Adrenal gland (tissue), 12 donors: ENCODE results near the gene CFLAR. TPM values are rescaled to one million over a fixed set of nuclear protein-coding genes. Genes with fewer than 3 reads are reported as not detected.

Source experiments
- DNase-seq, 7 donors: peaks; one replicate each; pipeline ENCODE4 v3.0.0-alpha.2; 2019 to 2020
- H3K27ac ChIP-seq, 5 donors: fragments of 200-600 bp; sonication (generic) in 4 of 5; 1 replicate in 3 of 5; 2 replicates in 2 of 5; pipeline versions ENCODE4 v1.5.1 to v1.8.0; 2016 to 2020; ENCODE audit warnings: mild to moderate bottlenecking in 1 of 5
- H3K27me3 ChIP-seq: fragments of 200-600 bp; 2 replicates; pipeline ENCODE4 v1.8.0; 2021
- H3K36me3 ChIP-seq, 2 donors: fragments of 200-600 bp; replicated peaks in 1 of 2; 1 replicate in 1 of 2; 2 replicates in 1 of 2; pipeline versions ENCODE4 v1.5.1 to v1.8.0; 2018 to 2022
- H3K4me1 ChIP-seq, 2 donors: fragments of 200-600 bp; replicated peaks in 1 of 2; 1 replicate in 1 of 2; 2 replicates in 1 of 2; pipeline versions ENCODE4 v1.5.1 to v1.8.0; 2018 to 2021
- H3K4me3 ChIP-seq, 4 donors: fragments of 200-600 bp; sonication (generic) in 3 of 4; one replicate each; pipeline ENCODE4 v1.5.1; 2016 to 2018
- H3K9me3 ChIP-seq, 3 donors: fragments of 200-600 bp; sonication (generic) in 1 of 3; replicated peaks in 1 of 3; 1 replicate in 2 of 3; 2 replicates in 1 of 3; pipeline versions ENCODE4 v1.5.1 to v1.8.0; 2016 to 2021
- POLR2A ChIP-seq, 2 donors: fragments of 450-650 bp; IDR thresholded peaks; one replicate each; pipeline ENCODE4 v1.6.1; 2017; ENCODE audit warnings: antibody characterized with exemption in 2 of 2, mild to moderate bottlenecking in 2 of 2, moderate library complexity in 1 of 2
- WGBS, 4 donors: extraction: QIAGEN DNeasy Blood & Tissue Kit in 2 of 4; methylation state at CpG; one replicate each; pipeline versions ENCODE4 v1.1.5 to v1.1.7; 2013 to 2017; 5-methylcytosine and 5-hydroxymethylcytosine counted together
- intact Hi-C, 2 donors: fragments of 100-400 bp; cut with DNase I; formaldehyde crosslinking; loops; one replicate each; pipeline versions ENCODE4 v1.14.1 to v1.15.0; 2022 to 2023
- polyA plus RNA-seq, 3 donors: library from polyadenylated mRNA; stranded (reverse); fragments of 200-250 nt in 2 of 3; fragments of 350-450 nt in 1 of 3; fragmentation: Illumina TruSeq in 1 of 3; extraction: RNeasy Lipid Tissue Mini Kit (QIAGEN cat#74804) in 1 of 3; gene quantifications; one replicate each; pipeline ENCODE4 v1.2.3, GENCODE V29; 2013 to 2014
- total RNA-seq, 9 donors: library from RNA; depleted of rRNA in 4 of 9; stranded (reverse); fragments of >200 nt in 4 of 9; fragments of 120-200 nt in 1 of 9; fragmentation: NEBNext Ultra II Directional in 1 of 9; extraction: Animal tissue kit (Norgen Biotek cat#: 25700) in 1 of 9; gene quantifications; one replicate each; pipeline versions ENCODE4 v1.1.0 to v1.2.4, GENCODE V29; 2013 to 2023
- TF ChIP-seq, protein P1 (sequence below), 6 experiments: fragments of 450-650 bp in 4 of 6; fragments of 200-600 bp in 2 of 6; sonication (generic) in 1 of 6; IDR thresholded peaks; 1 replicate in 5 of 6; 2 replicates in 1 of 6; pipeline versions ENCODE4 v1.5.1 to v1.8.0; 2016 to 2021; ENCODE audit warnings: antibody characterized with exemption in 6 of 6, mild to moderate bottlenecking in 2 of 6, moderate library complexity in 1 of 6
- donor health status: healthy with polysubstance abuse.
- donor health status: Bipolar disorder and iron deficiency.
- donor health status: DM: yes; HTN: yes; CAD: no.
- donor health status: DM: no; HTN: no; CAD: no.
- donor health status: DM: no; HTN: no; CAD: no.
- donor health status: DM: yes; HTN: yes; CAD: no.

The CFLAR gene
- total and polyA plus RNA-seq, 12 donors: 47.1 to 267 (median 91.8) TPM

GRCh38 chr2:201128933-201129505 is 13.1 kb downstream of the CFLAR start:
- no peaks in the 10 kb centered on the region for H3K9me3 ChIP-seq
- TF ChIP-seq, protein P1, sequence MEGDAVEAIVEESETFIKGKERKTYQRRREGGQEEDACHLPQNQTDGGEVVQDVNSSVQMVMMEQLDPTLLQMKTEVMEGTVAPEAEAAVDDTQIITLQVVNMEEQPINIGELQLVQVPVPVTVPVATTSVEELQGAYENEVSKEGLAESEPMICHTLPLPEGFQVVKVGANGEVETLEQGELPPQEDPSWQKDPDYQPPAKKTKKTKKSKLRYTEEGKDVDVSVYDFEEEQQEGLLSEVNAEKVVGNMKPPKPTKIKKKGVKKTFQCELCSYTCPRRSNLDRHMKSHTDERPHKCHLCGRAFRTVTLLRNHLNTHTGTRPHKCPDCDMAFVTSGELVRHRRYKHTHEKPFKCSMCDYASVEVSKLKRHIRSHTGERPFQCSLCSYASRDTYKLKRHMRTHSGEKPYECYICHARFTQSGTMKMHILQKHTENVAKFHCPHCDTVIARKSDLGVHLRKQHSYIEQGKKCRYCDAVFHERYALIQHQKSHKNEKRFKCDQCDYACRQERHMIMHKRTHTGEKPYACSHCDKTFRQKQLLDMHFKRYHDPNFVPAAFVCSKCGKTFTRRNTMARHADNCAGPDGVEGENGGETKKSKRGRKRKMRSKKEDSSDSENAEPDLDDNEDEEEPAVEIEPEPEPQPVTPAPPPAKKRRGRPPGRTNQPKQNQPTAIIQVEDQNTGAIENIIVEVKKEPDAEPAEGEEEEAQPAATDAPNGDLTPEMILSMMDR (IDR thresholded peaks at IDR 0.05): no peak
- TF ChIP-seq POLR2A (IDR thresholded peaks at IDR 0.05): no peak
- peak overlapping the region; percentile 44 to 83 (median 72) for H3K27ac ChIP-seq
- intact Hi-C loops: no loop called here
- H3K4me3 ChIP-seq: peak overlapping the region in 1 of 4 donors; percentile 8
- DNase-seq: peak in 2 of 7 donors; percentile 27 to 43
- H3K36me3 ChIP-seq: peaks cover 0 to 9% of the 10 kb centered on the region in 2 donors
- 32 to 39% (median 36%) methylated on average over 4 of the region's 4 CpGs for WGBS, 4 donors
- peaks cover 72 to 95% of the 10 kb centered on the region in 2 donors for H3K4me1 ChIP-seq
- no peaks in the 10 kb centered on the region for H3K27me3 ChIP-seq

DNA sequence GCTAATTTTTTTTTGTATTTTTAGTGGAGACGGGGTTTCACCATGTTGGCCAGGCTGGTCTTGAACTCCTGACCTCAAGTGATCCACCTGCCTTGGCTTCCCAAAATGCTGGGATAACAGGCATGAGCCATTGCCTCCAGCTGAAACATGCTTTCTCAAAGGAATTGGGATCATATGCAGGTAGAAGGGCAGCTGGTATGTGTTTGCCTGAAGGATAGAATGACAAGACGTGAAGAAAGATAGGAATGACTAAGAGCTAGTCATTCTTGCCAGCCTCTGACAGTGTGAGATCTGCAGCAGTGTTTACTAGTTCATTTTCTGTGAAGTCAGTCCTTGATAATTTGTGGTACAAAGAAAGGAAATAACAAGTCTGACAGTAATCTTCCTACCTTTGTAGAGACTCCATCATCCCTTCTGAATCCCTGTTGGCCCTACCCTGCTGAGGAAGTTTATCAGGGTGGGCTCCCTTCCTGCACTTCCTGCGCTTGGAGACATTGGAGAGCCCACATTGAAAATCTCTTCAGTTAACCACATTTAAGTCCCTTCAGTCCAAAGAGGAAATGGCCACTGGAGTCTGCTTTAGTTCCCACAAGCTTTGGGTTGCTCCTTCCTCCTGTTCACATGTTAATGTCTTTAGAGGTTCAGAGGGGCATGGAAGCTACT is 14.7 kb downstream of the CFLAR start:
- H3K4me3 ChIP-seq: peak overlapping the region in 1 of 4 donors; percentile 6
- no peaks in the 10 kb centered on the region for H3K9me3 ChIP-seq
- TF ChIP-seq, protein P1 (IDR thresholded peaks at IDR 0.05): no peak
- TF ChIP-seq POLR2A (IDR thresholded peaks at IDR 0.05): no peak
- H3K27me3 ChIP-seq: no peaks in the 10 kb centered on the region
- H3K4me1 ChIP-seq: peaks cover 72 to 90% of the 10 kb centered on the region in 2 donors
- peak overlapping the region in 4 of 5 donors; percentile 68 to 83 (median 76) for H3K27ac ChIP-seq
- intact Hi-C loops: no loop called here
- DNase-seq: peak in 2 of 7 donors; percentile 41 to 49
- peaks cover 0 to 13% of the 10 kb centered on the region in 2 donors for H3K36me3 ChIP-seq
- WGBS, 4 donors: 48 to 56% (median 53%) methylated on average over 3 of the region's 3 CpGs

DNA sequence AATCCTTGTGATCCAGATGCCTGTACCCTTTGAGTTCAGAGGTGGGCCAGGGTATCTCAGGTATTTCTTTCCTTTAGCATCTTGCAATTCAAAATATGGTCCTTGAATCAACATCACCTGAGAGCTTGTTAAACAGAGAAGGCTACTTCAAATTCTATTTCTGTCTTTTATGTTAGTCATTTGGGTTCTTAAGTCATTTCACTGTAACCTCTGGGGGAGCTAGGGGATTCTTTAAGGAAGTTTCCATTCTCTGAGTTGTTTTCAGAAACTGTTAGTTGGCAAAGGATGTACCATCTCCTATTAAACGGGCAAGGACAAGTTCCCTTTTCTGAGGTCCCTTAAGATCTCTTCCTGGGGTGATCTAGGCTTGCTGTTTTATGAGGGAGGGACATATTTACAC is 16.6 kb downstream of the CFLAR start:
- H3K4me1 ChIP-seq: peaks cover 57 to 82% of the 10 kb centered on the region in 2 donors
- no peaks in the 10 kb centered on the region for H3K9me3 ChIP-seq
- H3K36me3 ChIP-seq: peaks cover 0 to 32% of the 10 kb centered on the region in 2 donors
- peak overlapping the region in 3 of 5 donors; percentile 36 to 83 (median 72) for H3K27ac ChIP-seq
- intact Hi-C loops: no loop called here
- TF ChIP-seq, protein P1 (IDR thresholded peaks at IDR 0.05): no peak
- no peak for TF ChIP-seq POLR2A (IDR thresholded peaks at IDR 0.05)
- no peak for DNase-seq
- H3K27me3 ChIP-seq: no peaks in the 10 kb centered on the region
- no peak overlapping the region for H3K4me3 ChIP-seq
- 36 to 69% (median 54%) methylated on average over 1 of the region's 1 CpG for WGBS, 4 donors

DNA sequence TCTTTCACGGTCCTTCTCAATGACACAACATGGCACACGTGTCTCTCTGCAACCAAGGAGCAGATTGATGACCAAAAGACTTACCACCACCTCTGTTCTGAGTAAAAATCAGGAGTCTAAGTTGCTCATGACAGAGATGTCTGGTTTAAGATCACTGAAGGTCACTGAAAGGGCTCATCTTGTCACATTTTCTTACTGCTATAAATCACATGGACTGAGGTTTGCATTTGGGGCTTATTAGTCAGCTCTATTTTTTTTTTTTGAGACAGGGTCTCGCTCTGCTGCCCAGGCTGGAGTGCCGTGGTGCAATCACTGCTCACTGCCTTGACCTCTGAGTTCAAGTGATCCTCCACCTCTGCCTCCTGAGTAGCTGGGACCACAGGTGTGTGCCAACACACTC is 19.4 kb downstream of the CFLAR start:
- H3K4me1 ChIP-seq: peaks cover 37 to 59% of the 10 kb centered on the region in 2 donors
- H3K27ac ChIP-seq: peak overlapping the region in 4 of 5 donors; percentile 3 to 66 (median 65)
- no peaks in the 10 kb centered on the region for H3K27me3 ChIP-seq
- no peak overlapping the region for H3K4me3 ChIP-seq
- WGBS, 4 donors: 23 to 45% (median 33%) methylated on average over 4 of the region's 4 CpGs
- intact Hi-C loops: no loop called here
- H3K36me3 ChIP-seq: peaks cover 0 to 57% of the 10 kb centered on the region in 2 donors
- no peak for TF ChIP-seq POLR2A (IDR thresholded peaks at IDR 0.05)
- TF ChIP-seq, protein P1 (IDR thresholded peaks at IDR 0.05): no peak
- no peaks in the 10 kb centered on the region for H3K9me3 ChIP-seq
- DNase-seq: no peak
